Gastrocnemius medialis (tissue), 4 donors: ENCODE data around the gene GSK3A. TPM values are rescaled to one million over a fixed set of nuclear protein-coding genes. Genes with fewer than 3 reads are reported as not detected.
"Not testable (repeated sequence)": the region's sequence is repeated elsewhere in the genome, so short reads cannot be mapped to it uniquely, and the experiment has no call there.

ENCODE experiments used
- ATAC-seq, 2 donors: fragments of 150-250 bp; one replicate each; pipeline ENCODE4 v1.9.1; 2016
- DNase-seq, 2 donors: peaks; one replicate each; pipeline ENCODE4 v3.0.0-alpha.2; 2019
- H3K27ac ChIP-seq, 4 donors: fragments of 200-600 bp; sonication (generic); 1 replicate in 1 of 4; 2 replicates in 3 of 4; pipeline ENCODE4 v1.5.1; 2016 to 2018; ENCODE audit warnings: mild to moderate bottlenecking in 2 of 4, moderate library complexity in 1 of 4
- H3K27me3 ChIP-seq, 3 donors: fragments of 200-600 bp; sonication (generic) in 2 of 3; 1 replicate in 1 of 3; 2 replicates in 2 of 3; pipeline versions ENCODE4 v1.5.1 to v1.6.0; 2016 to 2019; ENCODE audit warnings: mild to moderate bottlenecking in 1 of 3, moderate library complexity in 1 of 3
- H3K36me3 ChIP-seq, 2 donors: fragments of 200-600 bp; sonication (generic) in 1 of 2; one replicate each; pipeline ENCODE4 v1.5.1; 2017 to 2018
- H3K4me1 ChIP-seq, 2 donors: fragments of 200-600 bp; sonication (generic) in 1 of 2; one replicate each; pipeline ENCODE4 v1.5.1; 2016 to 2017; ENCODE audit warnings: mild to moderate bottlenecking in 2 of 2
- H3K4me3 ChIP-seq, 4 donors: fragments of 200-600 bp; sonication (generic) in 3 of 4; 1 replicate in 1 of 4; 2 replicates in 3 of 4; pipeline ENCODE4 v1.5.1; 2016 to 2019; ENCODE audit warnings: mild to moderate bottlenecking in 2 of 4
- H3K9me3 ChIP-seq, 3 donors: fragments of 200-600 bp; sonication (generic) in 2 of 3; 1 replicate in 1 of 3; 2 replicates in 2 of 3; pipeline ENCODE4 v1.5.1; 2016 to 2019
- CTCF ChIP-seq, 5 experiments: fragments of 450-650 bp in 3 of 5; fragments of 200-600 bp in 2 of 5; sonication (generic) in 2 of 5; IDR thresholded peaks in 4 of 5; conservative IDR thresholded peaks in 1 of 5; 1 replicate in 4 of 5; 2 replicates in 1 of 5; pipeline ENCODE4 v1.5.1; 2016 to 2019; ENCODE audit warnings: antibody characterized with exemption in 5 of 5, mild to moderate bottlenecking in 3 of 5, moderate library complexity in 3 of 5
- POLR2A ChIP-seq, 2 donors: fragments of 450-650 bp; IDR thresholded peaks; one replicate each; pipeline ENCODE4 v1.6.1; 2017; ENCODE audit warnings: antibody characterized with exemption in 2 of 2, mild to moderate bottlenecking in 2 of 2, moderate library complexity in 2 of 2
- in situ Hi-C, 4 donors: fragments of 200-750 bp; cut with MboI; loops; one replicate each; pipeline versions ENCODE4 v1.15.0 to v1.8.0; 2017; ENCODE audit warnings: low sequenced_read_pairs in 4 of 4
- intact Hi-C: fragments of 100-400 bp; cut with DNase I; formaldehyde crosslinking; loops from one replicate; pipeline ENCODE4 v1.15.1; 2023; ENCODE audit warnings: low total_unique reads
- total RNA-seq, 4 donors: library from RNA; depleted of rRNA; stranded (reverse); fragments of >200 nt; gene quantifications; one replicate each; pipeline versions ENCODE4 v1.1.0 to v1.2.3, GENCODE V29; 2016

The GSK3A gene
- total RNA-seq, 4 donors from 2014 or later, result 24.2 to 48.0 (median 40.1) TPM

DNA sequence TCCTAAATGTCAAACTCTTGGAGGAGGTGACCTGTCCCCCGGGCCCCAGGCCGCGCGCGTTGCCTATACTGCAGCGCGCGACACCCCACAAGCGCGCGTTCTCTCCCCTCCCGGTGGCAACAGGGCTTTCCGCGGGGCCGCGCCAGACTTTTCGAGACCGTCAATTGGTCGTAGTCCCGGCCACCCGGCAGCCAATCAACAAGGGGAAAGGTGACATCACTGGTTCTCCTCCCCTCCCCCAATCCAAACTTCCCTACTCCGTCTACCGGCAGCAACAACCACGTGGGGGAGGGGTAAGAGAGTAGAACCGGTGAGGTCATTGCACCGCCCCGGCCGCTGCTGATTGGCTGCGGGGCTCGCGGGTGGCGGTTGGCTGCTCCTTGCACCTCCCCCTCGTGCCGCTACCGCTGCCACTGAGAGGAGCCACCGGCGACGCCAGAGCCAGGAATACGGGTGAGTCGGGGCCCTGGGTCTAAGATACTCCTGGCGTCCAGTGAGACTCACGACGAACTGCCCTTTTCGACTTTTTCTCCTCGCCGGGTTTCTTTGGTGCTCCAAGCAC is 25.8 kb upstream of the GSK3A start:
- no peaks in the 10 kb centered on the region for H3K9me3 ChIP-seq
- ATAC-seq (peak; percentile 71), DNase-seq (peak; percentile 99 to 100)
- H3K27me3 ChIP-seq, result no peaks in the 10 kb centered on the region
- TF ChIP-seq POLR2A (IDR thresholded peaks at IDR 0.05), result peak; percentile 73 to 87
- peak in 1 of 5 experiments; percentile 15 for TF ChIP-seq CTCF (IDR thresholded peaks at IDR 0.05 in 4 of 5, conservative IDR thresholded peaks at IDR 0.05 in 1 of 5)
- in situ Hi-C loops (no loop called here), intact Hi-C loops (loop anchor here (1.0 kb wide), 3 partner anchors 13 to 57 kb away; partner anchors contain the start of genes ERF and MEGF8)
- H3K27ac ChIP-seq, result peak overlapping the region; percentile 95 to 98 (median 97)
- peaks cover 30% of the 10 kb centered on the region in 2 donors for H3K4me1 ChIP-seq
- H3K36me3 ChIP-seq, result peaks cover 0 to 14% of the 10 kb centered on the region in 2 donors
- peak overlapping the region; percentile 68 to 77 (median 72) for H3K4me3 ChIP-seq

DNA sequence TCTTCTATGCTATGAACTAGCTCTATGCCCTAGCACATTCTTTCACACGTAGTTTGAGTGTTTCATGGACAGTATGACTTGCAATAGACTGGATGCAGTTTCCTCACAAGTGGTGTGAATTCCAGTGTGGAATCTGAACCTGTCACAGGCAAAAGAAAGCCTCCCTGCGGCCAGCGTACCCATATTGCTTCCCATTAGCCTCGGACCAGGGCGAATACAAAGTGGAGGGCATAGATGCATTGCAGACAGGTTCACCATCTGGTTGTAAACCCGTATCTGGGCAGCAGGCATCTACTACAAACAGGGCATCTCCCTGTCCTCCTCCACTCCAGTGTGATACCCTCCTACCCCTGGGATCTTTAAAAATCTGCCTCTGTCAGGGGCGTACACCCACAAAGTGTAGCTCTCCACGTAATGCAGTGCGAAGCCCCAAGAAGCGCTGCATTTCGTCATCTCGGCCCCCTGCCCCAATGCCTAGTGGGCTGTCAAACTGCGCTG is 25.3 kb upstream of the GSK3A start:
- DNase-seq, result no peak
- in situ Hi-C loops (no loop called here), intact Hi-C loops (loop anchor here (1.0 kb wide), 3 partner anchors 12 to 58 kb away; partner anchors contain the start of genes ERF and MEGF8)
- Histone ChIP-seq H3K27me3 (no peaks in the 10 kb centered on the region), H3K36me3 (peaks cover 0 to 8% of the 10 kb centered on the region in 2 donors), H3K27ac (peak overlapping the region; percentile 95 to 98 (median 97)), H3K4me1 (peaks cover 30% of the 10 kb centered on the region in 2 donors), H3K4me3 (peak overlapping the region; percentile 68 to 77 (median 72)), H3K9me3 (no peaks in the 10 kb centered on the region)
- TF ChIP-seq POLR2A (IDR thresholded peaks at IDR 0.05) (no peak), CTCF (IDR thresholded peaks at IDR 0.05 in 4 of 5, conservative IDR thresholded peaks at IDR 0.05 in 1 of 5) (no peak)
- ATAC-seq, result no peak

DNA sequence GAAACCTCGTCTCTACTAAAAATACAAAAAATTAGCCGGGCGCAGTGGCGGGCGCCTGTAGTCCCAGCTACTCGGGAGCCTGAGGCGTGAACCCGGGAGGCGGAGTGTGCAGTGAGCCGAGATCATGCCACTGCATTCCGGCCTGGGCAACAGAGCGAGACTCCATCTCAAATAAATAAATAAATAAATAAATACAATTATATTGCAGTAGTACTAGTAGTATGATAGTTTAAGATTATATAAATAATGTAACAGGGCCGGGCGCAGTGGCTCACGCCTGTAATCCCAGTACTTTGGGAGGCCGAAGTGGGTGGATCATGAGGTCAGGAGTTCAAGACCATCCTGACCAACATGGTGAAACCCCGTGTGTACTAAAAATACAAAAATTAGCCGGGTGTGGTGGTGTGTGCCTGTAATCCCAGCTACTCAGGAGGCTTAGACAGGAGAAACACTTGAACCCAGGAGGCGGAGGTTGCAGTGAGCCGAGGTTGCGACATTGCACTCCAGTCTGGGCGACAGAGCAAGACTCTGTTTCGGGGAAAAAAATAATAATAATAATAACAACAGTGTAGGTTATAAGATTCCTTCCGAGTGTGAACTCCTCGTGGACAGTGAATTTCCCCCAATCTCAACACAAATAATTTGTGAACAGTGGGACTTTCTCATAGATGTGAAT is 24.7 kb upstream of the GSK3A start:
- Histone ChIP-seq H3K27ac (peak overlapping the region in 2 of 4 donors; percentile 97), H3K4me1 (peaks cover 27 to 30% of the 10 kb centered on the region in 2 donors)
- H3K27me3 ChIP-seq, H3K4me3 ChIP-seq, intact Hi-C loops, H3K36me3 ChIP-seq, in situ Hi-C loops, DNase-seq, H3K9me3 ChIP-seq, ATAC-seq: not testable (repeated sequence)

DNA sequence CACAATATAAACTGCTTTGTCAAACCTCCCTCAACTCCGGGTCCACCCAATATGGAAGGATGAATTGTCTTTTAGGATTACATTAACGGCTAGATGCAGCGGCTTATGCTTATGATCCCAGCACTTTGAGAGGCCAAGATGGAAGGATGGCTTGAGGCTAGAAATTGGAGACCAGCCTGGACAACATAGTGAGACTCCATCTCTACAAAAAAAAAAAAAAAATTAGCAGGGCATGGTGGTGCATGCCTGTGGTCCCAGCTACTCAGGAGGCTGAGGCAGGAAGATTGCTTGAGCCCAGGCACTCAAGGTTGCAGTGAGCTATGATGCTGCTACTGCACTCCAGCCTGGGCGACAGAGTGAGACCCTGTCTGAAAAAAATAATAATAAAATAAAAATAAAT is 23.7 kb upstream of the GSK3A start:
- H3K4me3 ChIP-seq, H3K9me3 ChIP-seq, in situ Hi-C loops, H3K27me3 ChIP-seq, H3K36me3 ChIP-seq, DNase-seq, ATAC-seq, H3K27ac ChIP-seq, intact Hi-C loops: not testable (repeated sequence)
- H3K4me1 ChIP-seq, result peaks cover 20% of the 10 kb centered on the region in 2 donors

DNA sequence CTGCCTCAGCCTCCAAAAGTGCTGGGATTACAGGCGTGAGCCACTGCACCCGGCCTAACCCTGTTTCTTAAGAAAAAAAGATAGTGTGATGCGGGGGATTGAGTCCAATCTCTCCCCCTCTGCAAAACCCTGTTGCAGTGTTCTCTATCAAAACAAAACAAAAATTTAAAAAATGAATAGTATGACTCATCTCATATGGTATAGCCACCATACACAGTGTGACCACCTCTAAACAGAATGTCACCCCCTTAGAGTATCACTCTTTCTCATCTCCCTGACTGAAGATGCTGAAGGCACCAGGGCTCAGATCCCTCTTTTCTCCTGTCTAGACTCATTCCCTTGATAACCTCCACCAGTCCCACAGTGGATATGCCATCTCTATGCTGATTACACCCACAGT is 19.4 kb upstream of the GSK3A start:
- intact Hi-C loops, result no loop called here
- DNase-seq (no peak), ATAC-seq (no peak)
- H3K9me3 ChIP-seq, result no peaks in the 10 kb centered on the region
- peaks cover 0 to 4% of the 10 kb centered on the region in 2 donors for H3K4me1 ChIP-seq
- no peak overlapping the region for H3K27ac ChIP-seq
- H3K27me3 ChIP-seq, result peaks cover 3 to 10% (median 6%) of the 10 kb centered on the region in 3 donors
- TF ChIP-seq CTCF (IDR thresholded peaks at IDR 0.05 in 4 of 5, conservative IDR thresholded peaks at IDR 0.05 in 1 of 5) (no peak), POLR2A (IDR thresholded peaks at IDR 0.05) (no peak)
- in situ Hi-C loops, result no loop called here
- H3K36me3 ChIP-seq, result no peaks in the 10 kb centered on the region
- H3K4me3 ChIP-seq, result no peak overlapping the region

- H3K9me3 ChIP-seq, H3K36me3 ChIP-seq, H3K4me3 ChIP-seq, H3K4me1 ChIP-seq, intact Hi-C loops, ATAC-seq, in situ Hi-C loops, DNase-seq, H3K27ac ChIP-seq: not testable (repeated sequence)
- H3K27me3 ChIP-seq, result peaks cover 24 to 34% (median 34%) of the 10 kb centered on the region in 3 donors
Observed at GRCh38 chr19:42257842-42258241, 15.4 kb upstream of the GSK3A start.
